Activated effector memory CD4-positive, alpha-beta T cell treated with Interleukin-2 at 50 U/mL for 16 hours (primary cell): ENCODE data around the gene PARVG.
A peak's percentile ranks its signal among the peaks of the same experiment; 100 is the strongest.

Source experiments
- DNase-seq: peaks from one replicate; pipeline ENCODE4 v3.0.0-alpha.2; 2020

Gene PARVG, protein sequence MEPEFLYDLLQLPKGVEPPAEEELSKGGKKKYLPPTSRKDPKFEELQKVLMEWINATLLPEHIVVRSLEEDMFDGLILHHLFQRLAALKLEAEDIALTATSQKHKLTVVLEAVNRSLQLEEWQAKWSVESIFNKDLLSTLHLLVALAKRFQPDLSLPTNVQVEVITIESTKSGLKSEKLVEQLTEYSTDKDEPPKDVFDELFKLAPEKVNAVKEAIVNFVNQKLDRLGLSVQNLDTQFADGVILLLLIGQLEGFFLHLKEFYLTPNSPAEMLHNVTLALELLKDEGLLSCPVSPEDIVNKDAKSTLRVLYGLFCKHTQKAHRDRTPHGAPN

DNA sequence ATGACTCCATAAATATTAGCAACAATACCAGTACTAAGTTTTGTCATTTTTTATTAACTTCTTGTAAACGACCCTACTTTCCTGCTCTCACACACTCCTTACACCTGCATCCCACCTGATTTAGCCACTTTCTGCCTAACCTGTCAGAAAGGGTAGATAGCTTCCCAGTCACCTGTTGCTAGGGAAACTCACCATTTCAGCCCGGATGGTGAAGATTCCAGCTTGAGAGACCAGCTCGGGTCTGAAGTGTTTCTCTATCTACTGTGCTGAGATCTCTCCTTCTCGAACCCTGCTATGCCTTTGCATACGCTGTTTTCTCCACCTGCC is at the start of gene PARVG:
TSS of gene PARVG (plus strand) at position 220 of the 327 bp plus-strand sequence. CDS start 2,405 bp downstream, outside the sequence.
- DNase-seq: peak; percentile 7

DNA sequence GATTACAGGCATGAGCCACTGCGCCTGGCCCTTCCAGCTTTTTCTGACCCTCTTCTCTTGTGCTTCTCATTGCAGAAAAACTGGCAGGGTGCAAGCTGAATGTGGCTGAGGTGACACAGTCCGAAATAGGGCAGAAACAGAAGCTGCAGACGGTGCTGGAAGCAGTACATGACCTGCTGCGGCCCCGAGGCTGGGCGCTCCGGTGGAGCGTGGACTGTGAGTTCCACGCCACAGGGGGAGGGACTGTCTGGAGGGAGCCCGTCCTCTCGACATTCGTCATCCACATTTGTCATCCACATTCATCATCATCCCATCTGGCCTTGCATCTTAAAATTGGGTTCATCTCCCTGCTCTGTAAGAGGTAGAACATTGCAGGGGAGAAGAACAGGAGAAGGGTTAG is 49.3 kb upstream of the PARVG start:
- no peak for DNase-seq

DNA sequence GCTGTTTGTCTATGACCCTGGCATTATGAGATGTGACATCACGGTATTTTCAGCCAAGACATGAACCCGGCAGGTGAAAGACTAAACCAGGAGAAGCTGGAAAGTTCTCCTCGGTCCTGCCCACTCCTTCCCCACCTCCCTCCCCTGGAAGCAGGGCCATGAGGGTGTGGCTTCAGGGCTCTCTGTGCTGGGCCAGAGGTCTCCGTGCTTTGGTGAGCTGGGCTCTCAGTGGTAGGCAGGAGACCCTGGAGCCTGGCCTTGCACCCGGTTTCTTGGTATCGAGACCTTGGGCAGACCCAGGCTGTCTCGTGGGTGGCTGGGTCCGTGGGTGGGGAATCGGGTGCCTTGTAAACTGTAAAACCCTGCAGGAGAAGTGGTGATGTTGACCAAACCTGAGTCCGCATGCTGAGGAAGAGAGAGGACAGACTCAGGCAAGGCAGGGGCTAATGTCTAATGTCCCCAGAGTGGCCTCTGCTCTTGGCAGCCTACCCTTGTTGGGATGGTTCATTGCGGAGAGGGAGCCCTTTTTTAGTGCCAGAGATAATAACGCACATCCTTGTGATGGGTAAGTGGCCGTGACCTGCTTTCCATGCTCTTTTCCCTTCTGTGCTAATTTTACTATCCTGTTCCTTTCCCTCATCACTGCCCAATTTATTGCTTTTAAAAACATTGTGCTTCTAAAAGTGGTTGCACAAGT is 48.6 kb upstream of the PARVG start:
- DNase-seq: no peak

DNA sequence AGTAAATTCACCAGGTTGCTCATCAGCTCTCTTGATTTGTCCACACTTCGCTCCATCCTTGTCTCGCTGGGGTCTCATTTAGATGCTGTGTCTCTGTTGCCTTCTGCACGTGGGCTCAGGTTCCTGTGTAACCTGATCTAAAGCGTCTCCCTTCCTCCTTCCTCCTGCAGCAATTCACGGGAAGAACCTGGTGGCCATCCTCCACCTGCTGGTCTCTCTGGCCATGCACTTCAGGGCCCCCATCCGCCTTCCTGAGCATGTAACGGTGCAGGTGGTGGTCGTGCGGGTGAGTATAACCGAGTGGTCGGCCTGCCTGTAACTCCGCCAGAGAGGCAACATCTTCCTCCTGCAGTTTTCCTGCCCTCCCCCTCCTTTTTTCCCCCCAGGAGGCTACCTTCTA is 48.0 kb upstream of the PARVG start:
- DNase-seq: no peak

DNA sequence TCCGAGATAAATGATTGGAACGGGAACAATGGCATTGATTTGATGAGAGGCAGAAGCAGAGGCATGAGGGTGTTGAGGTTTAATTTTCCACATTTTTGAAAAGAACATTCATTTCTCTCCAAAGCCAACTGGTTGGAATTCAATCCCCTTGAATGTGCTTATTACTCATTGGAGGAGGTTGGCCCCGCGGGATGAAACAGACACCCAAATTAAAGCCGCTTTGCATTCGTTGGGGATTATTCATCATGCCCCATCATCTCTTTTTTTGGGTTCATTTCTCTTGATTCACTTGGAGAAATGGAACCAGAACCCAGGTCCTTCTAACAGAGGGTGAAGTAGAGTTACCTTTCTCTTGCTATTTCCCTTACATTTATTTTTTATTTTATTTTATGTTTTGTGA is 47.6 kb upstream of the PARVG start:
- DNase-seq: no peak

DNA sequence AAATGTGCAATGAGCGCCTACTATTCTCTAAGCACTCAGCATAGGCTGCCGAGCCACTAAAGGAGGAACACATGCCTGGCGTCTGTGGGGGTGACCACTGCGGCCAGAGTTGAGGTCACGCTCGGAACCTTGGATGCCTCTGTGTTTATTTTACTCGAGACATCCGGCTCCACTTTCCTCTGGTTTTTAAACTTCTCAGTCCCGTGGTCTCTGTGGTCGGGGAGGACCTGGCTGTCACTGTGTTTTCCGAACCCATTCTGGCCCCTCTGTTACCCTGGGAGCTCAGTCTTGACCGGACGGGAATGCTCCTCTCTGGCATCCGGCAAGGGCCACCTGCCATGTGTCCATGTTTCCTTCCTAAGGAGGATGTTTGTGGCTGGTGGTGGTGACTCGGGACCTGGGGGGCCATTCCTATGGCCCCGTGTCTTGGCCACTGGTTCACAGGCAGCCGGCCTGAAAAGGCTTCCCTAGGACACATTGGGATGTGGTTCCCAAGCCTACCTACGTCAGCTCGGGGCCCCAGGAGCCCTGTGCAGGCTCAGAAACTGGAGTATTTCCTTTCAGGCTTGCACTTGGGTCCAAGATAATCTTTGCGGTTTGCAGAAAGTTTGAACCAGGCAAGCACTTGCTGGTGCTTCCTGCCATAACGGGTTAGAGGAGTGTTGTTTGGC is 46.7 kb upstream of the PARVG start:
- DNase-seq: no peak

DNA sequence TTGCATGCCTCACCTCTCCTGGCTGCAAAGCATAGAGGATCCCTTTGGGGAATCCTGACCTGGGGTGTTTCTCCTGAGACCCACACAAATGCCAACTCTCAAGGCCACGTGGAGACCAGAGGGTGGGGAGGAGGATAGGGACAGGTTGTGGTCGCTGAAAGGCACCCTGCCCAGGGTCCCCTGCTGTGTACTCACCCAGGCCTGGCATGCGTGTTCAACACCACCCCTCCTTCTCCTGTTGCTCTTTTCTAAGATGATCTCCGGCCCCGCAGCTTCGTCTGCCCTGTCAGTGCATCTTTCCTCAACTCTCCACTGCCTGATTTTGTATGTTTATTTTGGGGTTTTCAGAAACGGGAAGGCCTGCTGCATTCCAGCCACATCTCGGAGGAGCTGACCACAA is 44.6 kb upstream of the PARVG start:
- DNase-seq: no peak

DNA sequence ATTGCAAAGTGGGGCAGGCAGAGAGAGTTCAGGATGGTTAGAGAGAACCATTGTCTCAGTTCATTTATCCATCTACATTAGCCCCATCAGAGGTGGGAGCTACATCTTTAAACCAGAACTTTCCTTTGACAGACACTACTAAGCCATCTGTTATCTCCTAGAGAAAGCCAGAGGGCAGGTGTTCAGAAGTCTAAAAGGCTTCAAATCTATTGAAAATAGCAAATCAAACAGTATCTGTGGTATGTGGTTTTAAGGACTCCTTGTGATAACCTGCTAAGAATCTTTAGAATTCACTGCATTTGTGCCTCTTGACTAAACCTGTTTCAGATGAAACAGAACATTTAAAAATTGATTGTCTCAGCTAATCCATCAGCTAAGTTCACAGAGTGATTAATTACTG is 43.9 kb upstream of the PARVG start:
- DNase-seq: no peak

DNA sequence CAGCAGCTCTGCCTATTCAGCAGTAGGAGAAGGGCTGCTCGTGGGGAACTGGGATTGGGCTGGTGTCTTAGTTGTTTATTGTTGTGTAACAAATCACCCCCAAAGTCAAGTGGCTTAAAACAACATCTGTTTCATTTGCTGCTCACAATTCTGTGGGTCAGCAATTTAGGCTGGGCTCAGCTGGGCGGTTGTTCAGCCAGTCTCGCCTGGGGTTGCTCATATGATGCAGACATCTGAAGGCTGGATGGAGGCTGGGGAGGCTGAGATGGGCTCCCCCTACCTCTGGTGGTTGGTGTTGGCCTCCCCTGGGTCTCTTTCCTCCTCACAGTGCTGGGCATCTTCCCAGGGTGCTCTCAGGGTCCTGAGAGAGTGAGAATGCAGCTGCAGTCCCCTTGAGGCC is 43.3 kb upstream of the PARVG start:
- DNase-seq: no peak

DNA sequence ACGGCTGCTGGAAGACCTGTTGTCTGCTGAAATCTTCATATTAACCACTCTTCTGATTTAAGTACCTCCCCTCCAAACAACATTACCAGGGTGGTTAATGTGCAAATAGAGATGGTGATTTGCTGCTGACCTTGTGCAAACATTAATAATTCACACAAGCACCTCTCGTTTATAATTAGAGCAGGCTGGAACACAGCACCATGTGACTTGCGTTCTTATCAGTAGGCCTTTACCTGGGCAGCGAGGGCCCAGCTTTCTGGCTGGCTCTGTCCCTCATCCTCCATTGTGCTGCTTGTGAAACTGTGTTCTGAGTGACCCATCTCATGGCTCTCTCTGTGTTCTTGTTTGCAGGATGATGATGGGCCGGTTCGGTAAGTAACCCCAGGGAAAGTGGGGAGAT is 41.0 kb upstream of the PARVG start:
- DNase-seq: no peak

DNA sequence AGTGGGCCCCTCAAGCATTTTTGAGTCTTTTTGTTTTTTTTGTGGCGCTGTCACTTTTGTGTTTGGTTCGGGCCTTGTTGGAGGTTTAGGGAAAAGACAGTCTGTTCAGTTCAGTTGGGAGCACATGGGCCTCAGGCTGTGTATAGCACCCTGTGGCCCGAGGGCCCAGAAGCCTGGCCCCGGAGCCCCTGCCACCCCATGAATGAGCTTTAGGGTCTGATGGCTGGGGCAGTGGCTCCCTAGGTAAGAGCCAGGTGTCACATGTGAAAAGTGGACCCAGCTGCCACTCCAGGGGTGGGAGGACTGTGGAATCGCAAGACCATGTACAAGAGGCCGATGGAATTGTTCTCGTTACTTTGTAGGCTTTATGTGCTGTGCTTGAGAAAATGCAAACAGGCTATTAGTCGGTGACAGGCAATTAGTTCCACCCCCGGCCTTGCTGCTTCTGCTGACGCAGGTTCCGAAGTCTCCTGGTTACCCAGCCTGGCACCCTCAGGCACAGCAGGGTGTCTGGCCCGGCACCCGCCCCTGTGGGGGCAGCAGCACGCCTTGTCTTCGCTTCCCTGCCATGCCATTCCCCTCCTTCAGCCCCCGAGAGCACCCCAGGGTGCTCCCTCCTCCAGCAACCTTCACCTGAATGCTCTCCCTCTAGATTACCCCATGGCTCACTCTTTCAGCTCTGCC is 38.2 kb upstream of the PARVG start:
- DNase-seq: no peak

DNA sequence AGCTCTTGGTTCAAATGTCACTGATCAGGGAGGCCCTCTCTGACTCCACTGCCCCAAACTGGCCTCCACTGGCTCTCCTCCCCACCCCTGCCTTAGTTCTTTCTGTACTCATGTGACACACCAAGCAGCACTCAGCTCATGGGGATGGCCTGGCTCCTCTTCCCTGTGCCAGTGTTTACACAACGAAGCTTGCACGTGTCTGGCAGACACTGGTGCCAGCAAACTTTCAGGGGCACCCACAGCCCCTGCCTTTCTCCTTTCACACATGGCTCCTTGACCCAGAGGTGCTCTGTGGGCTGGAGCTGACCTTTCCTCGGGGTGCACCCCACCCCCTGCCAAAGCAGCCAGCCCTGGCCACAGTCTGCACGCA is 37.6 kb upstream of the PARVG start:
- DNase-seq: no peak

DNA sequence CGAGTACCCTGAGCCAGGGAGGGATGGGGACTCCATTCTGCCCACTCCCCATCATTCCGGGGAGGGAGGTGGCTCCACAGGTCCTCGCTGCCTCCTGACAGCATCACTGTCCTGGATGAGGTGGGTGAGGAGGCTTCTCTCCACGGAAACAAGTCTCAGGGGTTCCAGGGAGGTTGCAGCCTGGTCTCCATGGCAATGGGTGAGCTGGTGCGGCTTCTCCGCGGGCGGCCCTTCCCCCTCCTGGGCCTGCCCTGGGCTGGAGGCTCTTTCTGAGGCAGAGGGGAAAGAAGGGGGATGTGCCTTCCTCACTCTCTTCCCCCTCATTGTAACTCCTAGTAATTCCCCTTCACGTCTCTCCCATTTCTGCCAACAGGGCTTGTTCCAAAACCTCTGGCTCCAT is 37.1 kb upstream of the PARVG start:
- no peak for DNase-seq

DNA sequence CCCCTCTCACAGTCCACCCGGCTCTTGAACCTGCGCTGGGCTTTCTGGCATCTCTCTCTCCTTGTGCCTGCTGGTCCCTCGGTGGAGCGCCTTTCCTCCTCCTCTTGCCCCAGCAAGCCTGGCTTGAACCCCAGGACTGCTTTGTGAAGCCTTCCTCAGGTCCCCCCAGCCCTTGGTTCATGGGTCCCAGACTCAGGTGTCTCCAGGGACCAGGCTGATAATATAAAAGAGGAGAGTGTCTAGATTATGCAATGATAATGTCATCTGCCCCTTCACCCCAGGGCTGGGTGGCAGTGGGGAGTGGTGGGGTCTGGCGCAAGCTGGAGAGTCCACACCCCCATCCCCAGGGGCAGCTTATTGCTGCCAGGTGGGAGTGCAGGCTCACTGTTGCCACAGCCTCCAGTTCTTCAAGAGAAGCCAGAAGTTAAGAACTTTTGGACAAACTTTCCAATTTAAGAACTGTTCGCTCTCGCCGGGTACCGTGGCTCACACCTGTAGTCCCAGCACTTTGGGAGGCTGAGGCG is 36.6 kb upstream of the PARVG start:
- no peak for DNase-seq

DNA sequence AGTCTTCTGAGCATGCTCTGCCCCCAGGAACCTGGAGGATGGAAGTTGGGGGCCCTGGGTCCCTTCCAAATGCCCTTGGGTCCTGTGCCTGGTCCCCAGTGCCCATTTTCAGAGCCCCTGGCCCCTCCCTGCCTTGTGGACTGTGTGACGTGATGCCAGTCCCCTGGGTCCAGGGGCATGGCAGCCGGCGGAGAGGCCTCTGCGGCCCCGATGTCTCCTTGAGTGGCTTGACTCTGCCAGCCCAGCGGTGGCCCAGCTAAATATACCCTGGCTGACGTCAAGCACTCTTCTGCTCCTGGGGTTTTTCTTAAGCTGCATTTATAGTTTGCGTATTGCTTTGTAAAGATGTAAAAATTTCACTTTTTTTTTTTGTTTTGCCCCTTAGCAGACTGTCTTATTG is 35.2 kb upstream of the PARVG start:
- DNase-seq: no peak

DNA sequence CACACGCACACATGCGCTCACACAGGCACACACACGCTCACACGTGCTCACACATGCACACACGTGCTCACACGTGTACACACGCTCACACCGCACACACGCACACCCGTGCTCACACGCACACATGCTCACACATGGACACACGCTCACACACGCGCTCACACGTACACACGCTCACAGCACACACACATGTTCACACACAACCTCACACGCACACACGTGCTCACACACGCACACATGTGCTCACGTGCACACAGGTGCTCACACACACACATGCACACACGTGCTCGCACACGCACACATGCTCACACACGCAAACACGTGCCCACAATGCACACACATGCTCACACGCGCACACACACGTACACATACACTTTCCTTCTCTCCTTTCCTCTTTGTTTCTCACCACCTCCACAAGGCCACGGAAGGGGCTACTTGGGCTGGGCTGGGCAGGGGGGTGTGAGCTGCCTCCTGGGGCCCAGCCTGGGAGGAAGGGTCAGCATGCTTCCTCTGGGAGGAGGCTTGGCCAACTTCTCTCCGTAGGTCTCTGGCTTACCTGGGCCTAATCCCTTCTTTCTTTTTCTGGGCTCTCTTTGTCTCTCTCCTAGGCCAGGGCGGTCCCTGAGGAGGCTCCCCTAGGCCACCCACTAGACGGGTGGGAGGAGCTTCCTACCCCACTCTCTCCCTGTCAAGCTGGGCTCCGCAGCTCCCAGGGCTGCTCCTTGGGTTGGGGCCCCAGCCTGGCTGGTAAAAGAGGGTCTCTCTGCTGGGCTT is 34.5 kb upstream of the PARVG start:
- DNase-seq: no peak

DNA sequence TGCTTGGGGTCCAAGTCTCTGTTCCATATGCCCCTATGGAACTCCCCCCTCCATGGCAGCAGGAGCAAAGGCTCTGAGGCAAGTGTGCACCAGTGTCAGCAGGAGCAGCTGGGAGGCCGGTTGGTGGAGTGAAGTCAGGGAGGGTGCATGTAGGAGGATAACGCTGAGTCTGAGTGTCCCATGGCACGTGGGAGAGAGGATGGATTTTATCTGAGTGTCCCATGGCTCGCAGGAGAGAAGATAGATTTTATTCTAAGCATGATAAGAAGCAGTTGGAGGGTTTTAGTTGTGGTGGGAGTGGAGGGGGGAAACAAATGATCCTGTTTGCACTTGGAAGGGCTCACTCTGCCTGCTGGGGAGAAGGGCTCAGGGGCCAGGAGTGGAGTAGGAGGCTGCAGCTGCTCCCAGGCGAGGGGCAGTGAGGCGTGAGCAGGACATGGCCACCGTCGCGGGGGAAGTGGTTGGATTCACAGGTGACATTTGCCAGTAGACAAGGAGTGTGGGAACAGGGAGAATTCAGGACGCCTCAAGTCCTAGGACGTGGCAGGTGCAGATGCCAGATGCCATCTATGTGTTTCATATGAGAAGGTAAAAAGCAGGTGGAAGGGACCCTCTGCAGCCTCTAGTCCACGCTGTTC is 33.6 kb upstream of the PARVG start:
- no peak for DNase-seq

DNA sequence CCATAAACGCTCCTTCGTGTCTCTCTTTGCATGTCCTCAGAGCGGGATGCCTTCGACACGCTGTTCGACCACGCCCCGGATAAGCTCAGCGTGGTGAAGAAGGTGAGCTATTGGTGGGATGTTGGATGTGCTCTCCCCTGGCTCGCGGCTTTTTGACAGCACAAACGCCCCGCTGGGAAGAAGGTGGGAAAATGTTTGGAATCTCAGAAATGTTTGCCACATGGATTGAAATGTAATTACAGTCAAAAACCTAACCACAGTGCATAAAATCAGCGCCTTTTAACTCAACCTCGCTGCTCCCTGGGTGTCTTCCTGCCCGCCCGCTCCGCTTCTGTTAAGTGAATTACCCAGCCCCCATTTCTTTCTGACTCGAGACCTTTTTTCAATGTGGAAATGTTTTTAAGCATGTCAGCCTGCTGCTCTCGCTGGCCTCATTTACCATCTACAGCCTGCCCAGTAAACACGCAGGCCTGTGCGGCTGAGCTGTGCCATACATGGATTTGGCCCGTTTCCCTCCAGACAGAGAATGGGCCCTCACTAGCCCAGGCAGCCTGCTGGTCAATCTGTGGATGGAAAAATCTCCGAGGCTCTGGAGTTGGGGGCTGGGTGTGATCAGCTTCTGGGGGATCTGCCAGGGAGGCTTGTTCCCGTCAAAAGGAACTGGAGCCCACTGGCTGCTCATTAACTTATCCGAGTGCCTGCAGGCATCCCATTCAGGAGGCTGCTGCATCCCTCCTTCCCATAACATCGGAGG is 32.7 kb upstream of the PARVG start:
- no peak for DNase-seq

DNA sequence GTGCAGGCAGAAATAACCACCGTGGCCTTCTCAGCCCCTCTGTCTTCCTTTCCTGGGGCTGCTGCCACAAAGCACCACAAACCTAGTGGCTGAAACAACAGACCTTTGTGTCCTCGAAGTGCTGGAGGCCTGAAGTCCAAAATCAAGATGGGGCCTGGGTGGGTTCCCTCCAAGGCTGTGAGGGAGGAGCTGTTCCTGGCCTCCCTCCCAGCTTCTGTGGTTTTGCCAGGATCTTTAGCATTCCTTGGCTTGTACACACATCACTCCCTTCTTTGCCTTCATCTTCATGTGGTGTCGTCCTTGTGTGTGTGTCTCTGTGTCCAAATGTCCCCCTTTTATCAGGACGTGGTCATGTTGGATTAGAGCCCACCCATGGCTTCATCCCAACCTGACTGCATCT is 29.0 kb upstream of the PARVG start:
- DNase-seq: no peak

DNA sequence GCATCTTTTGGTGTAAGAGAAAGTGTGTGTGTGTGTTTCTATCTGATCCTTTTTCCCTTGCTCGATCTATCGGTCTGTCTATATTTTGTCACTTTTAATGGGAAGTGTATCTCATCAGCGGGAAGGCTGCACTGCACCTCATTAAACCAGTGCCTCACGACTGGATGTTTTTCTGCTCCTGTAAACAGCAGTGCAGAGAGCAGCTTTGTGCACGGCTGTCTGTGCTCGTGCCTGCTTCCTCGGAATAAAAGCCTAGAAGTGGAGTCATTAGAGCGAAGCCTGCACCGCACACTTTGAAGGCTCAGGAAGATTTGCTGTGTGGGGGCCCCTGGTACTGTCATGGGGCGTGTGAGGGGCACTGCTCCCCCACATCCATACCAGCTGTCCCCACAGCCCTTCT is 27.0 kb upstream of the PARVG start:
- DNase-seq: no peak

DNA sequence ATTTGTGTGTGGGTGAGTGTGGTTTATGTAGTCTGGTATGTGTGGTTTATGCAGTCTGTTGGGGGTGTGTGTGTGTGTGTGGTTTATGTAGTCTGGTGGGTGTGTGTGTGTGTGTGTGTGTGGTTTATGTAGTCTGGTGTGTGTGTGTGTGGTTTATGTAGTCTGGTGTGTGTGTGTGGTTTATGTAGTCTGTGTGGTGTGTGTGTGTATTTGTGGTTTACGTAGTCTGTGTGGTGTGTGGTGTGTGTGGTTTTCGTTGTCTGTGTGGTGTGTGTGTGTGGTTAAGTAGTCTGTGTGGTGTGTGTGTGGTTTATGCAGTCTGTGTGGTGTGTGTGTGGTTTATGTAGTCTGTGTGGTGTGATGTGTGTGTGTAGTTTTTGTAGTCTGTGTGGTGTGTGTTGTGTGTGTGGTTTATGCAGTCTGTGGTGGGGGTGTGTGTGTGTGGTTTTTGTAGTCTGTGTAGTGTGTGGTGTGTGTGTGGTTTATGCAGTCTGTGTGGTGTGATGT is 26.2 kb upstream of the PARVG start:
- no peak for DNase-seq
